ENCODE data around the gene RNF157.
A peak's percentile ranks its signal among the peaks of the same experiment; 100 is the strongest.
"Not testable (repeated sequence)": the region's sequence is repeated elsewhere in the genome, so short reads cannot be mapped to it uniquely, and the experiment has no call there.

RNF157 gene

DNA sequence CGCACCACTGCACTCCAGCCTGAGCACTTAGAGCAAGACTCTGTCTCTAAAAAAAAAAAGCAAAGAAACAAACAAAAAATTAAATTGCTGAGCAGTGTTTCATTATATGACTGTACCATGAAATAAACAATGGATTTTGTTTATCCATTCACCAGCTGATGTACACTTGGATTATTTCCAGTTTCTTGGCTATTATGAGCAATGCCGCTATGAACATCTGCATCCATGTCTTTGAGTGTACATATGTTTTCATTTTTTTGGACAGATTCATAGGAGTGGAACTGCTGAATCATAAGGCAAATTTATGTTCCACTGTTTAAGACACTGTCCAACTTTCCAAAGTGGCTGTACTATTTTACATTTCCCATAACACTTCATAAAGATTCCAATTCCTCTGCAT, 8.0 kb downstream of the RNF157 start:
- no peak for DNase-seq

DNA sequence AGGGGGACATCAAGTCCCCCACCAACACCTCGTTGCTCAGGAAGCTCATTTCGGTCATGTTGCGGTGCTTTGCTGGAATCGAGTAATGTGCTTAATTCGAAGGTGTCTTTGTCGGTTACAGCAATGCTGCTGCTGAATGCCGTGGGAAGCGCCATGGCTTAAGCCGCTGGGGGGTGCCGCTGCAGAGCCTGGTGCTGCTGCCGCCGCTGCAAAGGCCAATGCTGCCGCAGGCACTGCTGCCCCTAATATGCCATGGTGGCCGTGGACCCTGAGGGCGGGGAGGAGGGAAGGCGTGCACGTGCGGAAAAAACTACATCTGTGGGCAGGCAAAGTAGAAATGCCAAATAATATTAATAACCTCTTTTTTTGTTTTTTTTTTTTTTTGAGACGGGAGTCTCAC, 13.5 kb downstream of the RNF157 start:
- DNase-seq = not testable (repeated sequence)

DNA sequence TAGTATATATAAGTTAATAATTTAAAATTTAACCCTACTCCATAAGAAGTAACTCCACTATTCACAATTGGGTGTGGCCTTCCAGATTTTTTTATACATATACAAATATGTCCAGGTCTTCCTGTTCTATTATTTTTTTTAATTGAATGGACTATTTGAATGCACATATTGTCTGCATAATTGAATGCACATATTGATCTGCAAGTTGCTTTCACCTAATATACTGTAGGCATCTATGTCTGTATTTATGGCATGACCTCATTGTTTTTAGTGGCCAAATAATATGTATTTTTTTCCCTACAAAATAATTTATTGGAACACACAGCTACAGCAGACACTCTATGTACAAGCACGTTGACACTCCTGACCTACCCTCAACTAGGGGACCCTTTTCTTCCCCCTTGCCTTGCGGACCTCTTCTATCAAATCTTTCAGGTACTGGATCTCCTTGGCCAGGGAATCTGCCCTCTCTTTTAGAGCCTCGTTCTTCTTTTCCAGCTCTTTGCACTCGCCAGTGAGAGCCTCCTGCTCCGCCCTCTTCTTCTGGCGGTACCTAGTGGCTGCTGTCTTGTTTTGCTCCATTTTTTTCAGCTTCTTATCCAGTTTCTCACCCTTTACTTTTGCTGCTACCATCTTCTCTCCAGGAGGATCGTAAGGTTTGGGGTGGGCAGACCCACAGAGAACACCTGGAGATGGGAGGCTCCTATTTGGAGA, 14.8 kb downstream of the RNF157 start:
- not testable (repeated sequence) for DNase-seq

DNA sequence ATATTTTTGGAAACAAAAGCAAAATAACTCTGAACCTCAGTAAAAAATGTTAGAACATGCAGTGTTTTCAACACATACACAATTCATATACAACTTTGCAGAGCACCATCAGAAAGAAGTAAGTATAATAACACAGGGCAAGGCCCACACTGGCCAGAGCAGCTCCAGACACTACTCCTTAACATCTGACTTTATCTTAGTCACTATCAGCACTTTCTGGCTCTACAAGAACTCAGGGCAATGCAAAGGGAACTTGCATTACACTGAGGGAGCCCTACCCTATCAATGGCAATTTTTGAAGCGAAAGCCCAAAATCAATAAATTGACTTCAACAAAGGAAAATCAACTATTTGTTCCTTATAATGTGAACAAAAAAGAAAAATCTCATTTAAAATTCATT, 16.5 kb downstream of the RNF157 start:
- no peak for DNase-seq

DNA sequence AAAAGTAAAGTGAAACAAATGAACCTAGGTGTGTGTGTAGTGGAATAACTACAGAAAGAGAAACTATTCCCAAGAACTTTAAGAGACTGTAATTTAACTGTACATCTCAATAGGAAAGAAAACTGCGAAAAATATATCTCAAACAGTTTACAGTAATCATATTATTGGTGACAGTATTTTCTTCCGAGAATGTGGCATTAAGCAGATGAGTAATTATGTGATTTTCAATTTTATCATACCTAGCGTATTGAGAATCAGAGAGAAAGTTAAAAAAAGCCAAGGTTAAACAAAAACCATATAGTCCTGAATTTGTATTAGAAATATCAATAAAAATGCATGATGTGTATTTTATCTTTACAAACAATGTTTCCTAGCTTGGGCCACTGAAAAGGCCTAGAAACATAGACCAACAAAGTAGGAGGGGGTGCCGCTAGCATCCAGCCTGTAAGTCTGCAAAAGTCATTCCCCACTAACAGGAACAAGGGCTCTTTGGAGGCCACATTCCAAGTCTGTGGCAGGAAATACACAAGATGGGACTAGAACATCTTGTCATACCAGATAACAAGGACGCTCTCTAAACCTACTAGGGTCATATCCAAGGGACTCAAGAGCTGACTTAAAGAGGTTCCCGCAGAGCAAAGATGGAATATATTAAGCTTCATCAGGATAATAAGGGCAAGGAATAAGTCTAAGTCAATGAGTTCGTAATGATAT, 20.5 kb downstream of the RNF157 start:
- DNase-seq = peak; percentile 22

DNA sequence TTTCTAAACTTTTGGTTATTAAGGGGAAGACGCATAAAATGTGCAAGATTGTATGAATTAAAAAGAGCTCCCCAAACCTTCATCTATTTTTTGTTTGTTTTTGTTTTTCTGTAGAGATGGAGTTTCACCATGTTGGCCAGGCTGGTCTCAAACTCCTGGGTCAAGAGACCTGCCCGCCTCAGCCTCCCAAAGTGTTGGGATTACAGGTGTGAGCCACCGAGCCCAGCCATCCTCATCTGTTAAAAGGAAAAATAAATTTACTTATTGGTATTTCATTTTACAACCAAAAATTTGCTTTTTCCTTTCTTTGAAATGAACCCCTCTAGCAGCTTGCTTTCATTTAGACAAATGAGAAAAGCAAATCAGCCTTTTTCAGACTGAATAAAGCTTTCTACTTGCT, 23.2 kb downstream of the RNF157 start:
- no peak for DNase-seq

DNA sequence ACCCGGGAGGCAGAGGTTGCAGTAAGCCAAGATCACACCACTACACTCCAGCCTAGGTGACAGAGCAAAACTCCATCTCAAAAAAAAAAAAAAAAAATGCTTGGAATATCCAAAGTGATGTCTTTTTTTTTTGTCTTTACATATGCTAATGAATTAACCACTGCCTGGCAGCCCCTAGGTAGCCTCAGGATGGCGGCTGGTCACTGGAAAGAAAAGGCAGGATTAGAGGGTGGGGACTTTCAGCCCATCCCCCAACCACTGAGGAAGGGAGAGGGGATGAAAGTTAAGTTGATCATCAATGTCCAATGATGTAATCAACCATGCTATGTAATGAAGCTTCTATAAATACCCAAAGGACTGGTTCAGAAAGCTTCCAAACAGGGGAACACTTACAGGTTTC, 26.8 kb downstream of the RNF157 start:
- no peak for DNase-seq

DNA sequence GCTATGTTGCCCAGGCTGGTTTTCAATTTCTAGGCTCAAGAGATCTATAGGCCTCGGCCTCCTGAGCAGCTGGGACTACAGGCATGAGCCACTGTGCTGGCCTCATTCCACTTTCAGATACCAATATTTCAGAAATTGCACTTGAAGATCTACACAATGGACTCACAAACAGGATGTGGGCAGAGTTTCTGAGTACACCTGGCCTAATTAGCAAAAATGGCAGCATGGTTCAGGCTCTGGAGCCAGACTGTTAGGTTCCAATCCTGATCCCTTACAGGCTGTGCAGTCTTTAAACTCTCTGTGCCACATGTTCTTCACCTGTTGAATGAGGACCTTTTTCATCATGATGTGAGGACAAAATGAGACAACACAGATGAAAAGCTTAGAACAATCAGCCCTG, 32.2 kb downstream of the RNF157 start:
- DNase-seq = peak; percentile 34

DNA sequence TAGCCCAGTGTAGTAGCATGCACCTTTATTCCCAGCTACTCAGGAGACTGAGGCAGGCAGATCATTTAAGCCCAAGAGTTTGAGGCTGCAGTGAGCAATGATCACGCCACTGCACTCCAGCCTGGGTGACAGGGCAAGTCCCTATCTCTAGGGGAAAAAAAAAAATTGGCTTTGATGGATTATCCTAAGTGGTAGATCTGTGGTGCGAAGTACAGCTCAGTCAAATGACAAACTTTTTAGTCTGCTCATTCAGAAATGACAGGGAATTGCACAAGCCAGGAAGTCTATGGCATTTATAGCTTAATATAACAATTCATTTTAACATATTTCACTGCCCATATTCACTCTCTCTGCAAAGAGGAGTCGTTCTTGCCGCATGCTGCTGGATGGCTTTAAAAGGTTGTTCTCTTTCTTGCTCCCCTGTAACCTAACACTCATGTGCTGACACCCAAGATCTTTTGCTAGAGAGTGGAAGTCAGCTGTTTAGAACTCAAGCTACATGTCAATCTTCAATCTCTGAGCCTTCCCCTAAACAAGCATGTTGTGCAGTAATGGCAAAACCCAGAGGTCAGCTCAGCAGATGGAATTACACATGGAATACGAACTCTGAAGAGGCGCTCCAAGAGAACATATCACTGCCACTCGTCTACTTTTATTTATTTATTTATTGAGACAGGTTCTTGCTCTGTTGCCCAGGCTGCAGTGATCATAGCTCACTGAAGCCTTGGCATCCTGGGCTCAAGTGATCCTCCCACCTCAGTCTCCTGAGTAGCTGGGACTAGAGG, 32.8 kb downstream of the RNF157 start:
- DNase-seq = no peak

DNA sequence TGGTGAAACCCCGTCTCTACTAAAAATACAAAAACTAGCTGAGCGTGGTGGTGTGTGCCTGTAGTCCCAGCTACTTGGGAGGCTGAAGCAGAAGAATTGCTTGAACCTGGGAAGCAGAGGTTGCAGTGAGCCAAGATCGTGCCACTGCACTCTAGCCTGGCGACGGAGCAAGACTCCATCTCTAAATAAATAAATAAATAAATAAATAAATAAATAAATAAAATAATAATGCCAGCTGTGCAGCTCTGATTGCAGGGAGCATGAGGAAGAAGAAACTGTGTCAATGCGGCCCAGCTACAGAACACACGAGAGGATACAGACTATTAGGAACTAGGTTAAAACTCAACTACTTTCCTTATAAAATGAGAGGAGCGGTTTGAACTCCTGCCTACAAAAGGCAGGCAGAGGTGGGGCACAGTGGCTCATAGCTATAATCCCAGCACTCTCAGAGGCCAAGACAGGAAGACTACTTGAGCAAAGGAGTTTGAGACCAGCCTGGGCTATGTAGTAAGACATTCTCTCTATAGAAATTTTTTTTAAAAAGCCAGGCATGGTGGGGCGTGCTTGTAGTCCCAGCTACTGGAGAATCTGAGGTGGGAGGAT, 34.6 kb downstream of the RNF157 start:
- not testable (repeated sequence) for DNase-seq

DNA sequence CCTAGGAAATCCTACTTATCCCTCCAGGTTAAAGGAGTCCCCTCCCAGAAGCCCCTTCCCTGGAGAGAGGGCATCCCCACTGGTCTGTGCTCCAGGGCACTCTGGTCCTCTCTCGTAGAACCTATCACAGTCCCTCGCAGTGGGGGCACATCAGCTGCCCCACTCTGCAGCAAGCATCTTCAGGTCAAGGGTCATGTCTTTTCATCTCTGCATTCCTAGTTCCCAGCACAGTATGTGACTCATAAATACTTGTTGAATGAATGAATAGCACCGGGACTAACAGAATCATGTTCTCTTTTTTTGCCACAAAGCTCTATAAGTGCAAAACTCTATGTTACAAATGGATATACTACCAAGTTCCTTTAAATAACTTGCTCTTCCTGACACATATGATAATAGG, 36.0 kb downstream of the RNF157 start:
- DNase-seq = no peak

DNA sequence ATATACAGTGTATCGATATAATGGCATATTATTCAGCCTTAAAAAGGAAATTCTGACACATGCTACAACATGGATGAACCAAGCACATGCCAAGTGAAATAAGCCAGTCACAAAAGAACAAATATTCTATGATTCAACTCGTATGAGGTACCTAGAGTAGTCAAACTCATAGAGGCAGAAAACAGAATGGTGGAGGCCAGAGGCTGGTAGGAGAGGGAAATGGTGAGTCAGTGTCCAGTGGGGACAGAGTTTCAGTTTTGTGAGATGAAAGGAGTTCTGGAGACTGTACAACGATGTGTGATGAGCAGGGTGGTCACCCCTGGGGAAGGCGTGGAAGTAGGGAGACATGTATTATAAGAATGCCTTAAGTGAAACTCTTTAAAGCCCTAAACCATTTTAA, 39.9 kb downstream of the RNF157 start:
- no peak for DNase-seq

DNA sequence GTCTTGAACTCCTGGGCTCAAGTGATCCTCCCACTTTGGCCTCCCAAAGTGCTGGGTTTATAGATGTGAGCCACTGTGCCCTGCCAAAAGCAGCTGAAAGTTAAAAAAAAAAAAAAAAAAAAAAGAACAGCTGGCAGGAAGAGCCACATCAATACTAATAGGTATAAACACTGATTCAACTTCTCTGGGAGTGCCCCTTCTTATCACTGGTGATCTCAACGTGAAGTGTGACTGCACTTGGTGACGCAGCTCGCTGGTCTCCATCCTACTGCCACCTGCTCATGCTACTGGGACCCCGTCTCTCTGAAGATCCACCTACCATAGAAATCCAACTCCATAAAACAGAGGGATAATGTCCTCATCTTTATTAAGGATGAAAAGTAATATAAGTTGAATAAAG, 40.8 kb downstream of the RNF157 start:
- DNase-seq = peak; percentile 44

DNA sequence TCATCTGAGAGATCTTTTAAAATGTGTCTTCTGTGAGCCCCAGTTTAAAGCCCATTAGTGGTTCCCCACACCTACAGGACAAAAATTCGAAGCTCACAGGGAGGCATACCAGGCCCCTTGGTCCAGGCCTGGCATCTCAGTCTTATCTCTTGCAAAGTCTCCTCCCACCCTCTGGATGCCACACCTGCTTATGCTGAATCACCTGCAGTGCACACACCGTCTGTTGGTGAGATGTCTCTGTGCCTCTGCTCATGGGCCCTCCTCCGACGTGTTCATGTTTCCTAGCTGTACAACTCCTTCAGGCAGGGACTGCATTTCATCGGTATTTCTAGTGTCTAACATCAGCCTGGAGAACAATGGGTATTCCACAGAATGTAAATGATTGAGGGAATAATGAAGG, 41.6 kb downstream of the RNF157 start:
- DNase-seq = no peak

DNA sequence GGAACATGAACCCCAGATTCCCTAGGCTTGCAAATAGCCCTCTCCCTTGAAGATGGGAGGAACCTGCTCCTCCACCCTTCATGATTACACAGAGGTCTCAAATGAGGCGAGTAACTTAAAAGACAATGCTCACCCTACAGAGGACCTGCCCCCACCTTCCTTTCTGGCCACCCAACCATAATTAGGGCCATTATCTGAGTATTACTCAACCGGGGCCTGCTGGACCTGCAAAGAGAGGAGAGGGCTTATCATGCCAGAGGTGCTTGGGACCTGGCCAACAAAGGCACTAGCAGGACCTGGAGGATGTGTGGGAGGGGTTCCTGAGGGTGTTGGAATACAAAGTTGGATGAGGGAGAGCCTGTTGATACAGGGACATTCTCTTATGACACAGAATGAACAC, 42.4 kb downstream of the RNF157 start:
- DNase-seq = no peak

DNA sequence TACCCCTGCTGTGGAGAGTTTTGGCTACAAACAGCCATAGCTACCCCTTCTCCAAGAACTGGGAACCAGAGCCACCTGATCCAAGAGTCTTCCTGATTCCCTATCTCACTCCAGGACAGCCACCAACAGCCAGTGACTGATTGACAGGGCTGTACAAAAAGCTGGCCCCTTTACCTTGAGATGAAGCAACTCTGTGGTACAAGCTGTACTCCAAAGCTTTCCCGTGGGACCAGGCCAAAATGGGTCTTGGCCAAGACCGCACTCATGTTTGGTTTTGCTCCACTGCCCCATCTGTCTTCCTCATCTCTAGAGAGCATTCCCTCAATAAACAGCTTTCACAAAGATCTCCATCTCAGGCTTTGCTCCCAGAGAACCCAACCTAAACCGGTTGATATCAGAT, 43.6 kb downstream of the RNF157 start:
- DNase-seq = no peak

DNA sequence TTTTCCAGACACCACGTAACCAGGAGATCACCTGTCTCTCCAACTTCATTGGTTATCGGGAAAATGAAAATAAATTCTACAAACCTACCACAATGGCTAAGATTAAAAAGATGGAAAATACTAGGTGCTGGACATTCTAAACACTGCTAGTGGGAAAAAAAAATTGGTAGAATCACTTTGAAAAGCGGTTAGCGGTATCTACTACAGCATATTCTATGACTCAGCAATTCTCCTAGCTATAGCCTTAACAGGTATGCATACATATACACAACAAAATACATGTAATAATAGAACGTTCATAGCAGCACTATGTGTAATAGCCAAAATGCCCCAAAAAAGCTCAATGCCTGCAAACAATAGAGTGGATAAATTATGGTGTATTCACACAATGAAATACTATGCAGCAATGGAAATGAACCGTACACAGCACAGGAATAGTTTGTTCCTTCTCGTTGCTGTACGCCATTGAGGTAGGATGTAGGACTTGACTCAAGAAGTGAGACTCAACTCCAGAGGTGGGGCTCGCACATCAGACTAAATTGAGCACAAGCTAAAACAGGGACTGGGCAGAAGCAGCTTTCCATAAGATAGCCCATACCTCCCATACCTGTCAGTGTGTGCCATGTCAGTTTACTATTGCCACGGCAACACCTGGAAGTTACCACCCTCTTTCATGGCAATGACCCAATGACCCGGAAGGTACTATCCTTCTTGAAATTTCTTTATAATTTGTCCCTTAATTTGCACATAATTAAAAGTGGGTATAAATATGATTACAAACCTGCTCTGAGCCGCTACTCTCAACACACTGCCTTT, 44.8 kb downstream of the RNF157 start:
- DNase-seq = no peak

DNA sequence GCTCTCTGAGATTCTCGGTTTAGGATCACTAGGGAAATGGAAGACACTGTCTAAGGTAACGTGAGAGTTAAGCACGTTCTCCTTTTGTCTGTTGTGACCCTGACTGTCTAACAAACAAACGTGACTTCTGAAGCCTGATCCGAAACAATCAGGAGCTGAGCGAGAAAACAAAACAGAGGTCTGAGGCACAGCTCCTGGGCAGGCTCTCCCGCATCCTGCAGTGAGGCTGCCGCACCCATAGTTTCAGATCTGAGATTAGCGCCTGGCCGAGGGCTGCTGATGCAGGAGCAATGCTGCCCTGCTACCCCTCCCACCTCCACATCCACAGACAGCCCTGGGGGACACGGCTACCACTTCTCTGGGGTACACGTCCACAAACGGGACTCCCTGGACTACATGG, 46.7 kb downstream of the RNF157 start:
- peak; percentile 60 for DNase-seq

DNA sequence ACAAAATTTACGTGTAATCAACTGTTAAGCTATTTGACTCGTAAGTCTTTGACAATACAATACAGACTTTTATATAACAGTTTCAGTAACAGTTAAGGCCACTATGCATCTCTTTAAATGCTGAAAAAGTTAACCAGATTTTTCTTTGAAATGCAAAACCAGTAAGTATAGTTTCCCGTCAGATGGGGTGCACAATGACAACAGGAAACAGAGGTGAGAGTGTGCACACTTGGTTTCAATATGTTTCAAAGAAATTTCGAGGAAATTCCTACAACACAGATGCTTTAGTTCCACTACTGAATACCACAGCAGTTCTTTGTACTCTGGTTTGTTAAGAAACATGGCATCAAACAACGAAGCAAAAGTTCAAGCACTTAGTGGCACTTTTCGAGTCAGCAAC, 48.4 kb downstream of the RNF157 start:
- DNase-seq = peak; percentile 92

DNA sequence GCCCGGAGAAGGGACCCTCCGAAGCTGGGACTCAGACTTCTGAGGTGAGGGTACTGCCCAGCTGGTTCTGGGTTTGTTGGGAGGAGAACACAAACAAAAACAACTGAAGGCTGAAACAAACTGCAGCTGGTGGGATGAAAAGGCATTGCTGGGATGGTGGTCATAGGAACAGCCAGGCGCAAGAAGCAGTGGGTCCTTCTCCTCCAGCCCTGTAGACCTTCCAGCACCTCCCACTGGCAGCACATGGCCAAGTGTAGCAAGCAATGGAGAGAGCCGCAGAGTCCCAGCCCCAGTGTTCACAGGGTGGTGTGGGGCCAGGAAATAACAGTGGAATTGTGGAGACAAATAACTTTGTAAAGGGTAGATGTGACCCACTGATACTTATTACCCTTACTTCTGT, 50.6 kb downstream of the RNF157 start:
- no peak for DNase-seq

DNA sequence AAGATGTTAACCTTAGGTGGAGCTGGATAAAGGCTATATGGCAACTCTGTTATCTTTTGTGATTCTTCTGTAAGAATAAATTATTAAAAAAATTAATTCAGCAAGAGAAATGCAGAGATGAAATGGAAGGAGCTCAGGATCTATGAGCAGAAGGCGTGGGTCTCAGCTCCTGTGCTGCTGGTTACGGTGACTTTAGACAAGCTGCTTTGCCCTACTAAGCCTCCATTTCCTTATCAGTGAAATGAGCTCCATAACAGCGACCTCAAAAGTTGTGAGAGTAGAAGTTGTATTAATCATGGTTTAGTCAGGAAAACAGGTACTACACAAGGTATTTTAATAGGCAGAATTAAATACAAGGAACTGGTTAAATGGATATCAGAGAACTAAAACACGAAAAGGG, 51.0 kb downstream of the RNF157 start:
- no peak for DNase-seq

DNA sequence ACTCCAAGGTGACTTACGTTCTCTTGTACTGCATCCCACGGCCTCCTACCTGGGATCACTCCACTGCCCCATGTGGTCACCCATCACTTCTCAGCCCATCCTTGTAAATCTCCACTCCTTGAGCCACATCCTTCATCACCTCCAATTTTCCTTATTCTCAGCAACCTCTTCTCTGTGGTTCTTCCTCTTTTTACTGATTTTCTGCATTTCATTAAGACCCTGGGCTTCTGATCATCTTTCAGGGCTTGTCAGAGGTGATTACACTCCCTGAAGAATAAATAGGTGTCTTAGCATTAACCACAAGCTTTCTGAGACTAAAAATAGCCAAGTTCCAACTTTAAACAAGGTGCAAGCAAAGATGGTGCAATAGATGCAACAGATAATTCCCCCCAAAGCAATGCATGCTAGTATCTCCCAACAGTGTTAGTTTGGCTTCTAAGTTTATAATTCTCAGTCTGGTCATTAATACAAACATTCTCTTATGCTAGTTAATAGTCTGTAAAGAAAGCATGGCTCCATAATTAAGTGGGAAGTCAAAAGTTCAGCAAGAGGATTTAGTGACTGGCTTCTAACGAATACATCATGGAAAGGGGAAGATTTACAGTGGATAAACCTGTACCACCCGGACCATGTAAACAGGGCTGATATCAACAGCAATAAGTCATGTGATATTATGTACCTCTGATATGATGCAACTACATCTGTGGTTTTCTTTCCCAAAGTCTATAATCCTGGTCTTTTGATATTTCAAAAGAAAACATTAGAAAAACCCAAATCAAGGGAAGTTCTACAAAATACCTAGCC, 51.9 kb downstream of the RNF157 start:
- DNase-seq = no peak
